GM23338 (cell line): ENCODE results near the gene HCN2. TPM values are rescaled to one million over a fixed set of nuclear protein-coding genes. Genes with fewer than 3 reads are reported as not detected.

Experiments
- ATAC-seq: fragments of 200-7000 bp; cut with Tn5 transposase; 3 replicates; pipeline ENCODE4 v1.9.1; 2020
- DNase-seq: peaks from one replicate; pipeline ENCODE4 v3.0.0-alpha.2; 2015; ENCODE audit warnings: low spot score
- H2AFZ ChIP-seq: fragments of 200-600 bp; sonication (generic); 2 replicates; pipeline ENCODE4 v1.8.0; 2016; ENCODE audit warnings: antibody characterized with exemption, mild to moderate bottlenecking, moderate library complexity
- H3F3A ChIP-seq: fragments of 200-600 bp; sonication (generic); replicated peaks from 2 replicates; pipeline ENCODE4 v1.8.0; 2017; ENCODE audit warnings: antibody characterized with exemption, mixed run types, low read depth
- H3K27ac ChIP-seq: fragments of 200-600 bp; sonication (generic); 2 replicates; pipeline ENCODE4 v1.6.1; 2016; ENCODE audit warnings: low read depth
- H3K27me3 ChIP-seq: fragments of 200-600 bp; sonication (generic); 2 replicates; pipeline ENCODE4 v1.8.0; 2016; ENCODE audit warnings: mild to moderate bottlenecking, mixed run types, moderate library complexity; ENCODE audit not compliant: insufficient read depth
- H3K36me3 ChIP-seq: fragments of 200-600 bp; sonication (generic); 2 replicates; pipeline ENCODE4 v1.8.0; 2016; ENCODE audit warnings: mild to moderate bottlenecking; ENCODE audit not compliant: insufficient read depth
- H3K4me1 ChIP-seq: fragments of 200-600 bp; sonication (generic); 2 replicates; pipeline ENCODE4 v1.8.0; 2016; ENCODE audit warnings: mild to moderate bottlenecking, moderate library complexity; ENCODE audit not compliant: insufficient read depth
- H3K4me2 ChIP-seq: fragments of 200-600 bp; sonication (generic); 2 replicates; pipeline ENCODE4 v1.7.1; 2017; ENCODE audit warnings: mixed run types
- H3K4me3 ChIP-seq: fragments of 200-600 bp; sonication (generic); 2 replicates; pipeline ENCODE4 v1.6.1; 2016; ENCODE audit warnings: mixed run types
- H3K79me2 ChIP-seq: fragments of 200-600 bp; sonication (generic); replicated peaks from 2 replicates; pipeline ENCODE4 v1.8.0; 2017; ENCODE audit warnings: mild to moderate bottlenecking; ENCODE audit not compliant: insufficient read depth
- H3K9me2 ChIP-seq: fragments of 200-600 bp; sonication (generic); 2 replicates; pipeline ENCODE4 v1.8.0; 2017; ENCODE audit not compliant: insufficient read depth
- H4K20me1 ChIP-seq: fragments of 200-600 bp; sonication (generic); replicated peaks from 2 replicates; pipeline ENCODE4 v1.8.0; 2017; ENCODE audit warnings: mild to moderate bottlenecking; ENCODE audit not compliant: insufficient read depth
- H3K27ac Mint-ChIP-seq: 2 replicates; pipeline ENCODE4 v1.8.0; 2020; ENCODE audit warnings: inconsistent platforms, mild to moderate bottlenecking, moderate library complexity, mixed read lengths
- H3K27me3 Mint-ChIP-seq: 3 replicates; pipeline ENCODE4 v1.8.0; 2022; ENCODE audit warnings: low read depth, mild to moderate bottlenecking, moderate library complexity, mixed read lengths, inconsistent platforms; ENCODE audit not compliant: insufficient read depth, poor library complexity
- H3K36me3 Mint-ChIP-seq: 3 replicates; pipeline ENCODE4 v1.8.0; 2021; ENCODE audit warnings: low read depth, mild to moderate bottlenecking, inconsistent platforms, moderate library complexity, mixed read lengths
- H3K4me1 Mint-ChIP-seq: 3 replicates; pipeline ENCODE4 v1.8.0; 2020; ENCODE audit warnings: mild to moderate bottlenecking, inconsistent platforms, mixed read lengths
- H3K4me3 Mint-ChIP-seq: 3 replicates; pipeline ENCODE4 v1.8.0; 2021; ENCODE audit warnings: moderate library complexity, mild to moderate bottlenecking, inconsistent platforms, mixed read lengths
- H3K9me3 Mint-ChIP-seq: 3 replicates; pipeline ENCODE4 v1.8.0; 2020; ENCODE audit warnings: moderate library complexity, mild to moderate bottlenecking, inconsistent platforms, mixed read lengths
- CTCF ChIP-seq, 2 experiments: fragments of 200-600 bp in 1 of 2; sonication (generic) in 1 of 2; conservative IDR thresholded peaks; 2 replicates each; pipeline versions ENCODE4 v1.5.1 to v1.6.1; 2016 to 2017; ENCODE audit warnings: antibody characterized with exemption in 2 of 2, low read depth in 2 of 2, mild to moderate bottlenecking in 2 of 2, moderate library complexity in 1 of 2
- JUNB ChIP-seq: IDR thresholded peaks from one replicate; pipeline ENCODE4 v1.6.1; 2016; ENCODE audit warnings: antibody characterized with exemption; ENCODE audit not compliant: unreplicated experiment
- POLR2AphosphoS5 ChIP-seq: IDR thresholded peaks from 2 replicates; pipeline ENCODE4 v1.6.1; 2016; ENCODE audit warnings: antibody characterized with exemption, low read depth
- ZNF114 ChIP-seq: fragments of 250-450 bp; sonication (Bioruptor Pico); IDR thresholded peaks from 2 replicates; pipeline ENCODE4 v1.5.0; 2020; ENCODE audit warnings: mild to moderate bottlenecking, moderate library complexity
- ZNF462 ChIP-seq: fragments of 250-450 bp; sonication (Bioruptor Pico); IDR thresholded peaks from 2 replicates; pipeline ENCODE4 v1.5.0; 2020; ENCODE audit warnings: mild to moderate bottlenecking, moderate library complexity
- polyA plus RNA-seq: library from polyadenylated mRNA; unstranded; fragments of >200 nt; fragmentation: Nextera tagmentation; extraction: Ambion mirVana; gene quantifications from 2 replicates; pipeline ENCODE4 v1.2.1, GENCODE V29; 2016
- total RNA-seq: library from RNA; depleted of rRNA; stranded (reverse); fragments of >200 nt; shearing (Covaris generic); gene quantifications from 2 replicates; pipeline ENCODE4 v1.2.3, GENCODE V29; 2014
- TF ChIP-seq, protein P1 (sequence below): IDR thresholded peaks from one replicate; pipeline ENCODE4 v1.6.1; 2018; ENCODE audit warnings: antibody characterized with exemption; ENCODE audit not compliant: unreplicated experiment
- TF ChIP-seq, protein P2 (sequence below): IDR thresholded peaks from 2 replicates; pipeline ENCODE4 v1.6.1; 2016; ENCODE audit warnings: antibody characterized with exemption

Gene HCN2
- total and polyA plus RNA-seq, 2 experiments from 2014 or later, result 0.06 to 2.9 TPM

GRCh38 chr19:570251-570686 is 19.4 kb upstream of the HCN2 start:
- H3K4me3 ChIP-seq, result no peak overlapping the region
- ATAC-seq (no peak), DNase-seq (no peak)
- no peak for TF ChIP-seq POLR2AphosphoS5
- no peak for TF ChIP-seq ZNF462
- TF ChIP-seq, protein P1, sequence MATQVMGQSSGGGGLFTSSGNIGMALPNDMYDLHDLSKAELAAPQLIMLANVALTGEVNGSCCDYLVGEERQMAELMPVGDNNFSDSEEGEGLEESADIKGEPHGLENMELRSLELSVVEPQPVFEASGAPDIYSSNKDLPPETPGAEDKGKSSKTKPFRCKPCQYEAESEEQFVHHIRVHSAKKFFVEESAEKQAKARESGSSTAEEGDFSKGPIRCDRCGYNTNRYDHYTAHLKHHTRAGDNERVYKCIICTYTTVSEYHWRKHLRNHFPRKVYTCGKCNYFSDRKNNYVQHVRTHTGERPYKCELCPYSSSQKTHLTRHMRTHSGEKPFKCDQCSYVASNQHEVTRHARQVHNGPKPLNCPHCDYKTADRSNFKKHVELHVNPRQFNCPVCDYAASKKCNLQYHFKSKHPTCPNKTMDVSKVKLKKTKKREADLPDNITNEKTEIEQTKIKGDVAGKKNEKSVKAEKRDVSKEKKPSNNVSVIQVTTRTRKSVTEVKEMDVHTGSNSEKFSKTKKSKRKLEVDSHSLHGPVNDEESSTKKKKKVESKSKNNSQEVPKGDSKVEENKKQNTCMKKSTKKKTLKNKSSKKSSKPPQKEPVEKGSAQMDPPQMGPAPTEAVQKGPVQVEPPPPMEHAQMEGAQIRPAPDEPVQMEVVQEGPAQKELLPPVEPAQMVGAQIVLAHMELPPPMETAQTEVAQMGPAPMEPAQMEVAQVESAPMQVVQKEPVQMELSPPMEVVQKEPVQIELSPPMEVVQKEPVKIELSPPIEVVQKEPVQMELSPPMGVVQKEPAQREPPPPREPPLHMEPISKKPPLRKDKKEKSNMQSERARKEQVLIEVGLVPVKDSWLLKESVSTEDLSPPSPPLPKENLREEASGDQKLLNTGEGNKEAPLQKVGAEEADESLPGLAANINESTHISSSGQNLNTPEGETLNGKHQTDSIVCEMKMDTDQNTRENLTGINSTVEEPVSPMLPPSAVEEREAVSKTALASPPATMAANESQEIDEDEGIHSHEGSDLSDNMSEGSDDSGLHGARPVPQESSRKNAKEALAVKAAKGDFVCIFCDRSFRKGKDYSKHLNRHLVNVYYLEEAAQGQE, result no peak
- TF ChIP-seq, protein P2, sequence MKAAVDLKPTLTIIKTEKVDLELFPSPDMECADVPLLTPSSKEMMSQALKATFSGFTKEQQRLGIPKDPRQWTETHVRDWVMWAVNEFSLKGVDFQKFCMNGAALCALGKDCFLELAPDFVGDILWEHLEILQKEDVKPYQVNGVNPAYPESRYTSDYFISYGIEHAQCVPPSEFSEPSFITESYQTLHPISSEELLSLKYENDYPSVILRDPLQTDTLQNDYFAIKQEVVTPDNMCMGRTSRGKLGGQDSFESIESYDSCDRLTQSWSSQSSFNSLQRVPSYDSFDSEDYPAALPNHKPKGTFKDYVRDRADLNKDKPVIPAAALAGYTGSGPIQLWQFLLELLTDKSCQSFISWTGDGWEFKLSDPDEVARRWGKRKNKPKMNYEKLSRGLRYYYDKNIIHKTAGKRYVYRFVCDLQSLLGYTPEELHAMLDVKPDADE, result no peak
- no peak for TF ChIP-seq ZNF114 (CRISPR knock-in tag)
- no peak for TF ChIP-seq JUNB
- no peak for TF ChIP-seq CTCF (conservative IDR thresholded peaks at IDR 0.05; ENCODE audit: low read depth in 2 of 2)
- H3K4me1 ChIP-seq, result peaks cover 18% of the 10 kb centered on the region
- no peak overlapping the region for H3K4me2 ChIP-seq
- no peaks in the 10 kb centered on the region for H3K36me3 ChIP-seq
- peaks cover 21% of the 10 kb centered on the region for H4K20me1 ChIP-seq
- Mint-ChIP-seq H3K27me3 (peaks cover 35% of the 10 kb centered on the region), H3K9me3 (peaks cover 24% of the 10 kb centered on the region), H3K27ac (no peak overlapping the region), H3K36me3 (peaks cover 43% of the 10 kb centered on the region), H3K4me1 (peaks cover 24% of the 10 kb centered on the region), H3K4me3 (peak overlapping the region; percentile 33; the same call in 2 of the 3 replicates)
- H3K27ac ChIP-seq, result no peak overlapping the region
- H2AFZ ChIP-seq, result no peak overlapping the region
- H3K79me2 ChIP-seq, result peaks cover 29% of the 10 kb centered on the region
- H3F3A ChIP-seq, result peaks cover 15% of the 10 kb centered on the region
- H3K9me2 ChIP-seq, result no peaks in the 10 kb centered on the region
- no peaks in the 10 kb centered on the region for H3K27me3 ChIP-seq
